ENCODE data around the gene CHI3L2. TPM values are rescaled to one million over a fixed set of nuclear protein-coding genes. Genes with fewer than 3 reads are reported as not detected.
A peak's percentile ranks its signal among the peaks of the same experiment; 100 is the strongest.

CHI3L2 gene
- total RNA-seq, 6 experiments from 2014 or later: 0.35 to 0.64 (median 0.57) TPM; not detected in 3

GRCh38 chr1:111190931-111191451 is 36.5 kb upstream of the CHI3L2 start:
- peaks cover 23% of the 10 kb centered on the region for H3K36me3 Mint-ChIP-seq (ENCODE audit: low read depth)
- peak overlapping the region; percentile 64 for H3K4me3 Mint-ChIP-seq
- TF ChIP-seq CTCF (IDR thresholded peaks at IDR 0.05): no peak
- H3K9me3 Mint-ChIP-seq: no peaks in the 10 kb centered on the region
- H3K4me1 Mint-ChIP-seq (ENCODE audit: low read depth): peaks cover 70% of the 10 kb centered on the region
- H3K27me3 Mint-ChIP-seq (ENCODE audit: insufficient read depth): peaks cover 2% of the 10 kb centered on the region; the same call in 1 of the 2 replicates
- DNase-seq: no peak
- peak overlapping the region; percentile 91 for H3K27ac Mint-ChIP-seq

GRCh38 chr1:111191496-111191895 is 36.0 kb upstream of the CHI3L2 start:
- TF ChIP-seq CTCF (IDR thresholded peaks at IDR 0.05): no peak

GRCh38 chr1:111192074-111192473 is 35.4 kb upstream of the CHI3L2 start:
- no peak for TF ChIP-seq CTCF (IDR thresholded peaks at IDR 0.05)
- peaks cover 70% of the 10 kb centered on the region for H3K4me1 Mint-ChIP-seq (ENCODE audit: low read depth)
- DNase-seq: no peak
- H3K27ac Mint-ChIP-seq: peak overlapping the region; percentile 91
- no peaks in the 10 kb centered on the region for H3K9me3 Mint-ChIP-seq
- H3K36me3 Mint-ChIP-seq (ENCODE audit: low read depth): peaks cover 18% of the 10 kb centered on the region
- H3K4me3 Mint-ChIP-seq: no peak overlapping the region
- H3K27me3 Mint-ChIP-seq (ENCODE audit: insufficient read depth): peaks cover 4% of the 10 kb centered on the region

More at GRCh38 chr1:111191496-111191895, 36.0 kb upstream of the CHI3L2 start:
- peak; percentile 93 for DNase-seq
- Mint-ChIP-seq H3K9me3 (no peaks in the 10 kb centered on the region), H3K4me3 (peak overlapping the region; percentile 64), H3K27ac (peak overlapping the region; percentile 91), H3K36me3 (ENCODE audit: low read depth) (peaks cover 23% of the 10 kb centered on the region), H3K27me3 (ENCODE audit: insufficient read depth) (peaks cover 2% of the 10 kb centered on the region; the same call in 1 of the 2 replicates), H3K4me1 (ENCODE audit: low read depth) (peaks cover 70% of the 10 kb centered on the region)

GRCh38 chr1:111192658-111193519 is 34.6 kb upstream of the CHI3L2 start:
- Mint-ChIP-seq H3K36me3 (ENCODE audit: low read depth) (peaks cover 12% of the 10 kb centered on the region), H3K4me1 (ENCODE audit: low read depth) (peaks cover 70% of the 10 kb centered on the region), H3K27me3 (ENCODE audit: insufficient read depth) (peaks cover 4% of the 10 kb centered on the region), H3K4me3 (peak overlapping the region; percentile 51), H3K9me3 (no peaks in the 10 kb centered on the region), H3K27ac (peak overlapping the region; percentile 91)
- no peak for DNase-seq
- TF ChIP-seq CTCF (IDR thresholded peaks at IDR 0.05): no peak

GRCh38 chr1:111193712-111194480 is 33.6 kb upstream of the CHI3L2 start:
- Mint-ChIP-seq H3K27me3 (ENCODE audit: insufficient read depth) (peaks cover 4% of the 10 kb centered on the region), H3K4me1 (ENCODE audit: low read depth) (peaks cover 64% of the 10 kb centered on the region), H3K27ac (peak overlapping the region; percentile 91; the same call in 1 of the 2 replicates), H3K4me3 (no peak overlapping the region), H3K9me3 (no peaks in the 10 kb centered on the region), H3K36me3 (ENCODE audit: low read depth) (peaks cover 2% of the 10 kb centered on the region; the same call in 1 of the 2 replicates)
- no peak for TF ChIP-seq CTCF (IDR thresholded peaks at IDR 0.05)
- DNase-seq: no peak

Data from HFFc6 (cell line).